ENCODE measurements around the gene HELQ. TPM values are rescaled to one million over a fixed set of nuclear protein-coding genes. Genes with fewer than 3 reads are reported as not detected.

HELQ gene
- total RNA-seq, 4 donors from 2014 or later = 2.6 to 19.1 (median 7.4) TPM

GRCh38 chr4:83370640-83370906 lies 85.0 kb downstream of the HELQ start:
- Histone ChIP-seq H3K36me3 (no peaks in the 10 kb centered on the region), H3K4me1 (no peaks in the 10 kb centered on the region), H3K27ac (no peak overlapping the region), H3K9me3 (no peaks in the 10 kb centered on the region), H3K4me3 (no peak overlapping the region), H3K27me3 (no peaks in the 10 kb centered on the region)
- no peak for DNase-seq
- 100% methylated on average over 1 of the region's 1 CpG; no CpG with 5 or more reads in 1 of the 2 donors for WGBS, 2 donors (ENCODE audit: low coverage in 1 of 2)
- intact Hi-C loops (cut with DNase I; ENCODE audit: low total_unique reads) = no loop called here
- TF ChIP-seq CTCF (IDR thresholded peaks at IDR 0.05) (no peak), EP300 (IDR thresholded peaks at IDR 0.05; ENCODE audit: low read depth) (no peak), POLR2A (IDR thresholded peaks at IDR 0.05) (no peak), POLR2AphosphoS5 (IDR thresholded peaks at IDR 0.05) (no peak)
- in situ Hi-C loops (cut with MboI; ENCODE audit: low pct_ligation_motif_present in 1 of 4, low pct_unique_long_range_greater_than_20kb in 1 of 4, low sequenced_read_pairs in 3 of 4) = no loop called here

DNA sequence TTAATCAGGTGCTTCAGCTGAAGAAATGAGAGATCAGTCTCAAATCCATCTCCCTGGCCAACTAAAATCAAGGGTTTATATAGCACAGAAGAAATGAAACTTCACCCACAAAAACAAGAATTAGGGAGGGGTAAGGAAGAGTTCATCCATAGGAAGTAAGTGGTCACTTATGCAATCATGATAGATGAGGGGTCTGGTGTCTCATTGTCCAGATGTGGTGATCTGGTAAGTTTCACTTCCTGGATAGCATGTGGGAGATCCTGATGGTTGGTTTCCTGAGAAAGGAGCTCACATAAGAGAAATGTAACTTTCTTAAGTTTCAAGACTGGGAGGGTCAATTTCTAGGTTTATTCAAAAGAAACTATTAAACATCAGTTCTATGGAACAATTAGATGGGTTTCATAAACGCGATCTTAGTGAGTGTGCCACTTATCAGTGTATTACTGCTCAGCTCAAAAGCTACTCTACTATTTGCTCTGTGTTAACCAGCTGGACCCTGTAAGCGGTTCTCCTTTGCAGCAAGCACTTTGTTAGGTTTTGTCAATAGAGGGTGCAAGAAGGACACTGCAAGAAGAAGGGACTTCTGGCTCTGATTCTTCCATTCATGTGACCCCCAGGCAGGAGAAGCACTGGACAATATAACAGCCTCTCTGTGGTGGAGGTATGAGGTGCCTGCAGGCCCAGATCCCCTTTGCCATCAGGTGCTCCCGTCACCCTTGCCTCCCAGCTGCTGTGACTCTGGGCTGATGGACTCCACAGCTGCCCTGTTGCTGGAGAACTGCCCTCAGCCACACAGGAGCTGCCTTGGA lies 85.6 kb downstream of the HELQ start:
- Histone ChIP-seq H3K4me3 (no peak overlapping the region), H3K9me3 (no peaks in the 10 kb centered on the region), H3K27ac (no peak overlapping the region), H3K36me3 (no peaks in the 10 kb centered on the region), H3K27me3 (no peaks in the 10 kb centered on the region), H3K4me1 (no peaks in the 10 kb centered on the region)
- TF ChIP-seq POLR2AphosphoS5 (IDR thresholded peaks at IDR 0.05) (no peak), EP300 (IDR thresholded peaks at IDR 0.05; ENCODE audit: low read depth) (no peak), CTCF (IDR thresholded peaks at IDR 0.05) (no peak), POLR2A (IDR thresholded peaks at IDR 0.05) (no peak)
- 47 to 65% methylated on average over 2 to 4 of the region's 4 CpGs for WGBS, 2 donors (ENCODE audit: low coverage in 1 of 2)
- intact Hi-C loops (cut with DNase I; ENCODE audit: low total_unique reads) = no loop called here
- in situ Hi-C loops (cut with MboI; ENCODE audit: low pct_ligation_motif_present in 1 of 4, low pct_unique_long_range_greater_than_20kb in 1 of 4, low sequenced_read_pairs in 3 of 4) = no loop called here
- no peak for DNase-seq

DNA sequence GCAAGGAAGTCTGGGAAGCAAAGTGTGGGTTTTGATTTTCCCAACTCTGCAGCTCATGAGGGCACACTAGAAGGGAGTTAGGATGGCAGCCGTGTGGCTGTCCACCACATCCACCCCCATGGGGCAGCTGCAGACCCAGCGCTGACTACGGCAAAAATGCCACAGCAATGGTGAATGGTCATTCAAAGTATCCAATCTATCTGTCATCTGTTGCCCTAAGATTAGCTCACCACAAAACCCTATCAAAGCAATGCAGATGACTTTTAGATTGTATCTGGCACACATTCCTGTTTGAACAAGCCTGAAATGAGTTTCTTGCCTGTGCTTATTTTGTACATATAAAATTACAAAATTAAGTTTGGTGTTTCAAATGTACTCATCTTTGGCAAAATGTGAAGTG lies 91.3 kb downstream of the HELQ start:
- intact Hi-C loops (cut with DNase I; ENCODE audit: low total_unique reads) (loop anchor here (5.0 kb wide), 1 partner anchor 1597 kb away; no protein-coding TSS in a partner anchor), in situ Hi-C loops (cut with MboI; ENCODE audit: low pct_ligation_motif_present in 1 of 4, low pct_unique_long_range_greater_than_20kb in 1 of 4, low sequenced_read_pairs in 3 of 4) (no loop called here)

More for the DNA sequence above, 91.3 kb downstream of the HELQ start:
- 72 to 93% methylated on average over 3 of the region's 3 CpGs for WGBS, 2 donors (ENCODE audit: low coverage in 1 of 2)
- no peak for TF ChIP-seq CTCF (IDR thresholded peaks at IDR 0.05)
- TF ChIP-seq POLR2AphosphoS5 (IDR thresholded peaks at IDR 0.05) = no peak
- TF ChIP-seq EP300 (IDR thresholded peaks at IDR 0.05; ENCODE audit: low read depth) = no peak
- no peak for TF ChIP-seq POLR2A (IDR thresholded peaks at IDR 0.05)
- Histone ChIP-seq H3K27ac (no peak overlapping the region), H3K27me3 (no peaks in the 10 kb centered on the region), H3K36me3 (no peaks in the 10 kb centered on the region), H3K4me1 (peaks cover 0 to 4% (median 2%) of the 10 kb centered on the region in 4 donors), H3K4me3 (no peak overlapping the region), H3K9me3 (no peaks in the 10 kb centered on the region)
- no peak for DNase-seq
